Trophoblast cell (in vitro differentiated cells and primary cell): ENCODE measurements around the gene RAD51B.

ENCODE experiments used
- DNase-seq, 2 donors: peaks; one replicate each; pipeline ENCODE4 v3.0.0-alpha.2; 2016
- H2AFZ ChIP-seq: 2 replicates; pipeline ENCODE4 v1.6.1; 2013; ENCODE audit warnings: low read length, moderate library complexity, mild to moderate bottlenecking; ENCODE audit not compliant: insufficient read depth, poor library complexity
- H2AK5ac ChIP-seq: 2 replicates; pipeline ENCODE4 v1.6.1; 2013; ENCODE audit warnings: mild to moderate bottlenecking, low read length
- H2BK120ac ChIP-seq: 2 replicates; pipeline ENCODE4 v1.6.1; 2013; ENCODE audit warnings: low read length, mild to moderate bottlenecking, moderate library complexity; ENCODE audit not compliant: insufficient read depth, poor library complexity
- H2BK12ac ChIP-seq: 2 replicates; pipeline ENCODE4 v1.6.1; 2013; ENCODE audit warnings: mild to moderate bottlenecking, low read length, moderate library complexity
- H2BK5ac ChIP-seq: 2 replicates; pipeline ENCODE4 v1.6.1; 2013; ENCODE audit warnings: low read length, low read depth, moderate library complexity, mild to moderate bottlenecking; ENCODE audit not compliant: poor library complexity
- H3K14ac ChIP-seq: 2 replicates; pipeline ENCODE4 v1.6.1; 2013; ENCODE audit warnings: mild to moderate bottlenecking, low read length
- H3K18ac ChIP-seq: 2 replicates; pipeline ENCODE4 v1.6.1; 2013; ENCODE audit warnings: mild to moderate bottlenecking, low read length
- H3K23ac ChIP-seq: 2 replicates; pipeline ENCODE4 v1.6.1; 2013; ENCODE audit warnings: low read length
- H3K27ac ChIP-seq: 2 replicates; pipeline ENCODE4 v1.5.1; 2013; ENCODE audit warnings: low read depth, mild to moderate bottlenecking, inconsistent platforms, low read length, moderate library complexity
- H3K27me3 ChIP-seq: 2 replicates; pipeline ENCODE4 v1.6.1; 2013; ENCODE audit warnings: inconsistent platforms, mild to moderate bottlenecking, low read length, moderate library complexity; ENCODE audit not compliant: insufficient read depth
- H3K36me3 ChIP-seq, 2 experiments: 1 replicate in 1 of 2; 2 replicates in 1 of 2; pipeline ENCODE4 v1.6.1; 2013; ENCODE audit warnings: low read length in 2 of 2, mild to moderate bottlenecking in 2 of 2, moderate library complexity in 1 of 2; ENCODE audit not compliant: insufficient read depth in 2 of 2, control insufficient read depth in 1 of 2
- H3K4ac ChIP-seq: 2 replicates; pipeline ENCODE4 v1.6.1; 2013; ENCODE audit warnings: low read depth, mild to moderate bottlenecking, low read length, moderate library complexity
- H3K4me1 ChIP-seq, 2 experiments: 1 replicate in 1 of 2; 2 replicates in 1 of 2; pipeline ENCODE4 v1.6.1; 2013; ENCODE audit warnings: low read length in 2 of 2, mild to moderate bottlenecking in 2 of 2, moderate library complexity in 1 of 2; ENCODE audit not compliant: insufficient read depth in 2 of 2, control insufficient read depth in 1 of 2
- H3K4me2 ChIP-seq: 2 replicates; pipeline ENCODE4 v1.6.1; 2013; ENCODE audit warnings: inconsistent platforms, mild to moderate bottlenecking, low read length, moderate library complexity
- H3K4me3 ChIP-seq: 2 replicates; pipeline ENCODE4 v1.5.1; 2013; ENCODE audit warnings: mild to moderate bottlenecking, low read depth, low read length, inconsistent platforms
- H3K79me1 ChIP-seq: one replicate; pipeline ENCODE4 v1.6.1; 2013; ENCODE audit warnings: low read length
- H3K79me2 ChIP-seq: 2 replicates; pipeline ENCODE4 v1.6.1; 2013; ENCODE audit warnings: low read length, mild to moderate bottlenecking; ENCODE audit not compliant: control insufficient read depth, insufficient read depth, poor library complexity
- H3K9ac ChIP-seq: 2 replicates; pipeline ENCODE4 v1.6.1; 2013; ENCODE audit warnings: mild to moderate bottlenecking, low read length
- H3K9me3 ChIP-seq: 2 replicates; pipeline ENCODE4 v1.6.1; 2013; ENCODE audit warnings: low read depth, mild to moderate bottlenecking, control low read depth, inconsistent platforms, low read length; ENCODE audit not compliant: insufficient read depth
- H4K12ac ChIP-seq: 2 replicates; pipeline ENCODE4 v1.6.1; 2013; ENCODE audit warnings: low read depth, mild to moderate bottlenecking, low read length, moderate library complexity
- H4K8ac ChIP-seq: 2 replicates; pipeline ENCODE4 v1.6.1; 2013; ENCODE audit warnings: low read depth, mild to moderate bottlenecking, low read length, moderate library complexity
- H4K91ac ChIP-seq: one replicate; pipeline ENCODE4 v1.6.1; 2013; ENCODE audit warnings: low read depth, mild to moderate bottlenecking, low read length, moderate library complexity
- WGBS: extraction: QIAGEN DNeasy Blood & Tissue Kit; methylation state at CpG from one replicate; pipeline ENCODE4 v1.1.7; 2013; ENCODE audit warnings: missing lambda C conversion rate; ENCODE audit not compliant: insufficient read length, insufficient coverage; ENCODE audit errors: extremely low coverage; 5-methylcytosine and 5-hydroxymethylcytosine counted together

RAD51B gene

DNA sequence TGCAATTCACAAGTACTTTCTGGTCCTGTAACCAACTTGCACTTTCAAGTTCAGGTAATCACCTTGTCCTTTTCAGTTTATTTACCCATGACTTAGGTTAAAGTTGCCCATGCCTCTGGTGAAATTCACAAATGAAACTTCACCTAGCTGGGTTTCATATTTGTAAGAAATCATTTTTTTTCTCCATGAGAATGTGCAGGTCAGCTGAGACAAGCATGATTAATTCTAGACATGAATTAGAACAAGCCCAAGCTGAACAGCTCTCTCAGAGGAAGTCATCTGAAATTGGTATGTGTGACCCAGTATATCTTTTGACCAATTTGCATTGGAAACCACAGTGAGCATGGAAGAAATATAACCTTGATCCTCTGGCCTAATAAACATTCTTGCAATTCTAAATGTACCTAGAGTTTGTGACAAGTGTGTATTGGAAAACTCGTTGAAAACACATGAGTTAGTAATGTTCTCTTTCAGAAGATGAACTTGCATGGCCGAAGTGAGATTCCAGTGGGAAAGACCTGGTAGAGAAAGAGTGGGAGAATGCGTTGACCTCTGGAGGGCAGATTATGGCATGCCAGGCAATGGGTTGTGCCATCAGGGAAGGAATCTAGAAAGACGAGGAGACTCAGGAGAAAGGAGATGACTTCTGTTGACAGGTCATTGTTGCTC is 486.8 kb downstream of the RAD51B start:
- no peak overlapping the region for H3K23ac ChIP-seq
- no CpG with 5 or more reads among the region's 4 CpGs for WGBS

DNA sequence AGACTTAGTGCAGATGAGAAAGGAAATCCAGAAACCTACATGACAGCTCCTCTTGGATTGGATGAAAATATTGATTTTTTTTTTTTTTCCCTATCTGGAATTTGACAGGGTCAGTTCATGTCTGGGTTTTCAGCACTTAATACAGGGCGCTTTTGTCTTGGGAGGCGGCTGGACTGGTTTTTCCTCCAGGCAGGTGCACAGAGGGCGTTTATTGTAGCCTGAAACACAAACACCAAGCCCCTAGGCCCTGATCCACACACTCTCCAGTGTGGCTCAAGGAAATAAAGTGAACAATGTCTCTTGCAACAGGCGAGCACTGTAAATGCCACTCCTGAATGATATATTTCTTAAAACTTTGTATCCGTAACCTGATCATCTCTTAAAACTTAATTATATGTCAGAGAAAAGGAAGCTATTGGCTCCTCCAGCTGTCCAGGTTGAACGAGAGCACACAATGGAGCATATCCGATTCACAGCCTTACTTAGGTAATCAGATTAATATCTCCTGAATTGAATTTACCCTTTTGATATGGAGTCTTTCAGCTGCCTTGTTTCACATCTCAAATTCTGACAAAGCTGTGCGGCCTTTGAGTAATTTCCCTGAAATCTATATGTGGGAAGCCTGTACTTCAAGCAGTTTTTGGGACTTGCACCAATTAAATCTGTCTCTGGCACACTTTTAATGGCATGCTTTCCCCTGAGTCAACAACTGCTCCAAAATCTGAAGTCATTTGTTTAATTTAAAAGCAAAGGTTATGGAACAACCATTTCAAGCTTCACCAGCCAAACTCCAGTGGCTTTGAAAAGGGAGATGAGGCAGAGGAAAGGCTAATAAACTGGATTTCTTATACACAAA is 487.6 kb downstream of the RAD51B start:
- Histone ChIP-seq H2AK5ac (peak overlapping the region; percentile 42), H3K36me3 (peaks cover 0 to under 1% of the 10 kb centered on the region in 2 experiments), H3K23ac (no peak overlapping the region), H2AFZ (no peak overlapping the region), H3K4ac (no peak overlapping the region), H3K9me3 (peaks cover 2% of the 10 kb centered on the region), H3K79me2 (no peaks in the 10 kb centered on the region), H2BK12ac (no peak overlapping the region), H4K12ac (no peak overlapping the region), H3K4me2 (no peak overlapping the region), H4K8ac (no peak overlapping the region), H3K27me3 (no peaks in the 10 kb centered on the region), H2BK5ac (peak overlapping the region; percentile 57), H3K18ac (no peak overlapping the region), H4K91ac (no peak overlapping the region), H3K9ac (no peak overlapping the region), H3K4me1 (peaks cover 6% of the 10 kb centered on the region in 2 experiments), H3K79me1 (peaks cover 4% of the 10 kb centered on the region), H3K14ac (no peak overlapping the region), H3K4me3 (no peak overlapping the region), H3K27ac (peak overlapping the region; percentile 68), H2BK120ac (no peak overlapping the region)
- WGBS = no CpG with 5 or more reads among the region's 8 CpGs
- DNase-seq = no peak

More for the DNA sequence above, 486.8 kb downstream of the RAD51B start:
- Histone ChIP-seq H3K27ac (no peak overlapping the region), H2AFZ (no peak overlapping the region), H2BK120ac (no peak overlapping the region), H3K79me2 (no peaks in the 10 kb centered on the region), H3K79me1 (peaks cover 4% of the 10 kb centered on the region), H3K9me3 (peaks cover 4% of the 10 kb centered on the region), H3K4me1 (peaks cover 5 to 6% of the 10 kb centered on the region in 2 experiments), H3K18ac (peak overlapping the region; percentile 10), H4K12ac (no peak overlapping the region), H2BK5ac (peak overlapping the region; percentile 42), H2AK5ac (peak overlapping the region; percentile 42), H4K91ac (peak overlapping the region; percentile 20), H3K4ac (no peak overlapping the region), H3K27me3 (no peaks in the 10 kb centered on the region), H3K9ac (no peak overlapping the region), H4K8ac (no peak overlapping the region), H3K4me2 (no peak overlapping the region), H3K4me3 (no peak overlapping the region), H2BK12ac (no peak overlapping the region), H3K36me3 (peaks cover 0 to 2% of the 10 kb centered on the region in 2 experiments), H3K14ac (no peak overlapping the region)
- no peak for DNase-seq

DNA sequence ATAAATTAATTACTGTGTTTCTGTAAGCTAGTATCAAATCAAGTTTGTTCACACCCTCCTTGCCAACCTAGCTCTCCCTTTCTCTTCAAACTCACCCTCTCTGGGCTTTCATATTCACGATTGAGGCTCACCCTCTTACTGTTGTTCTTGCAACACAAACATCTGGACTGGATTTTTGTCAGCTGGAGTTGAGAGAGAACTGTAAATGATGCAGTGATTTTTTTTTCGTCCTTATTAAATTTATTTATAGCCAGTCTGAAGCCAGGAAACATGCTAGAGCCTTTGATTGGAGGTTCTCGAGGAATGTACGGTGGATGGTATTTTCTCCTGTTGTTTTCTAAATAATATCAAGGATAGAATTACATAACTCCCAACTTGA is 488.2 kb downstream of the RAD51B start:
- Histone ChIP-seq H3K9ac (no peak overlapping the region), H2AK5ac (no peak overlapping the region), H3K4me3 (no peak overlapping the region), H4K12ac (no peak overlapping the region), H3K27me3 (no peaks in the 10 kb centered on the region), H2BK12ac (no peak overlapping the region), H3K4me2 (no peak overlapping the region), H3K79me1 (peaks cover 4% of the 10 kb centered on the region), H3K9me3 (no peaks in the 10 kb centered on the region), H3K36me3 (no peaks in the 10 kb centered on the region), H2BK120ac (no peak overlapping the region), H4K91ac (no peak overlapping the region), H2BK5ac (no peak overlapping the region), H3K14ac (no peak overlapping the region), H3K23ac (no peak overlapping the region), H2AFZ (no peak overlapping the region), H3K4ac (no peak overlapping the region), H4K8ac (no peak overlapping the region), H3K4me1 (peaks cover 6% of the 10 kb centered on the region in 2 experiments), H3K79me2 (no peaks in the 10 kb centered on the region), H3K27ac (no peak overlapping the region), H3K18ac (no peak overlapping the region)
- DNase-seq = no peak
- WGBS = no CpG with 5 or more reads among the region's 4 CpGs

GRCh38 chr14:68308726-68309520 is 489.3 kb downstream of the RAD51B start:
- WGBS = no CpG with 5 or more reads among the region's 6 CpGs
- no peak overlapping the region for H3K9ac ChIP-seq
- peaks cover 10% of the 10 kb centered on the region for H3K79me1 ChIP-seq
- H3K9me3 ChIP-seq = no peaks in the 10 kb centered on the region
- DNase-seq = no peak
- H2AFZ ChIP-seq = no peak overlapping the region
- H4K8ac ChIP-seq = no peak overlapping the region
- no peak overlapping the region for H2BK120ac ChIP-seq
- no peak overlapping the region for H3K18ac ChIP-seq
- H3K27me3 ChIP-seq = no peaks in the 10 kb centered on the region
- H3K4ac ChIP-seq = no peak overlapping the region
- H2AK5ac ChIP-seq = no peak overlapping the region
- no peak overlapping the region for H4K91ac ChIP-seq
- H2BK5ac ChIP-seq = no peak overlapping the region
- peak overlapping the region; percentile 16 for H3K27ac ChIP-seq
- no peaks in the 10 kb centered on the region for H3K36me3 ChIP-seq
- H3K4me3 ChIP-seq = no peak overlapping the region
- peaks cover 10% of the 10 kb centered on the region in 2 experiments for H3K4me1 ChIP-seq
- H3K4me2 ChIP-seq = no peak overlapping the region
- no peak overlapping the region for H3K23ac ChIP-seq
- no peak overlapping the region for H3K14ac ChIP-seq
- no peaks in the 10 kb centered on the region for H3K79me2 ChIP-seq
- H2BK12ac ChIP-seq = no peak overlapping the region
- no peak overlapping the region for H4K12ac ChIP-seq
